Breast epithelium (tissue), 3 donors: ENCODE data around the gene SLC12A5.

Source experiments
- CTCF ChIP-seq, 3 donors: fragments of 450-650 bp; IDR thresholded peaks; one replicate each; pipeline ENCODE4 v1.5.1; 2016 to 2017; ENCODE audit warnings: antibody characterized with exemption in 3 of 3, mild to moderate bottlenecking in 3 of 3, moderate library complexity in 3 of 3
- POLR2A ChIP-seq: fragments of 450-650 bp; IDR thresholded peaks from one replicate; pipeline ENCODE4 v1.6.1; 2016; ENCODE audit warnings: antibody characterized with exemption, mild to moderate bottlenecking, moderate library complexity
- POLR2AphosphoS5 ChIP-seq, 3 donors: sonication (generic); formaldehyde crosslinking; IDR thresholded peaks; one replicate each; pipeline ENCODE4 v1.6.1; 2017; ENCODE audit warnings: antibody characterized with exemption in 3 of 3

GRCh38 chr20:46025376-46025783 lies 3.6 kb upstream of the SLC12A5 start:
- no peak for TF ChIP-seq CTCF (IDR thresholded peaks at IDR 0.05)
- no peak for TF ChIP-seq POLR2A
- no peak for TF ChIP-seq POLR2AphosphoS5 (IDR thresholded peaks at IDR 0.05)
